ENCODE data around the gene SLAMF9.

The SLAMF9 gene

GRCh38 chr1:159946242-159947187 lies 7.5 kb downstream of the SLAMF9 start:
- DNase-seq (ENCODE audit: low read depth, low spot score) = no peak

DNA sequence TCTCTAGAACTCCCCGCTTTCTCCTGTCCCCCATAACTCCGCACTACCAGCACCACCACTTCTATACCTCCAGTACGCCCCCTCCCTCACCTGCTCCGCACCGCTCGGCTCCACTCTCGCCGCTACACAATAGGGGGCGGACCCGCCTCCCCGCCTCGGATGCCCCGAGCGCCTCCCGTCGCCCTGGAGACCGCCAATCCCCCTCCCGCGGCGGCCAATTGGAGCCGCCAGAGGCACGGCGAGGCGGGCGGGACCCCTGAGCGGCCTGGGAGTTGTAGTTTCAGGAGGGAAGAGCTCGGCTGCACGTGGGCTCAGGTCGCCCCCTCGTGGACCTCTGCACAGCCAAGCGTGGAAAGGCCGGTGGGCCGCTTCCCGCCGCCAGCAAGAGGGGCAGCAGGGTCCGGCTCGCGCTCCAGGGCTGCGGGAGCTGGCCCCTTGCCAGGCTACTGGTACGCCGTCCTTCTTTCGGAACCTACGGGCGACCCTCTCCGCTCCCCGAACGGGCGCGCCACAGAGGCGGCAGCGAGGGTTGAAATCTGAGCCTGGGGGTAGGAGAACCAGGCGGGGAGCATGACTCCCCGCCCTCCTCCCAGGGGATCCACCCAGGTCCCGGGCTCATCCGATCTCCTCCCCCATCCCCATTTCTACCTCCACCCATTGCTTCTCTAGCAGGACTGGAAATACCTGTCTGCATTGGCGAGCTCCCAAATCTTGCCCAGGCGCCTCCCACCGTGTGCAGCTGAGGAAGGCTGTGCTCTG lies 8.4 kb downstream of the SLAMF9 start, which contains the start of gene IGSF9:
Gene IGSF9, minus strand, starts transcription at position 131 of the 759 bp plus-strand sequence. CDS start 2,159 bp downstream, outside the sequence.
- peak; percentile 82 for DNase-seq (ENCODE audit: low read depth, low spot score)

- no peak for DNase-seq (ENCODE audit: low read depth, low spot score)
Observed at GRCh38 chr1:159944623-159945455, 9.2 kb downstream of the SLAMF9 start.

DNA sequence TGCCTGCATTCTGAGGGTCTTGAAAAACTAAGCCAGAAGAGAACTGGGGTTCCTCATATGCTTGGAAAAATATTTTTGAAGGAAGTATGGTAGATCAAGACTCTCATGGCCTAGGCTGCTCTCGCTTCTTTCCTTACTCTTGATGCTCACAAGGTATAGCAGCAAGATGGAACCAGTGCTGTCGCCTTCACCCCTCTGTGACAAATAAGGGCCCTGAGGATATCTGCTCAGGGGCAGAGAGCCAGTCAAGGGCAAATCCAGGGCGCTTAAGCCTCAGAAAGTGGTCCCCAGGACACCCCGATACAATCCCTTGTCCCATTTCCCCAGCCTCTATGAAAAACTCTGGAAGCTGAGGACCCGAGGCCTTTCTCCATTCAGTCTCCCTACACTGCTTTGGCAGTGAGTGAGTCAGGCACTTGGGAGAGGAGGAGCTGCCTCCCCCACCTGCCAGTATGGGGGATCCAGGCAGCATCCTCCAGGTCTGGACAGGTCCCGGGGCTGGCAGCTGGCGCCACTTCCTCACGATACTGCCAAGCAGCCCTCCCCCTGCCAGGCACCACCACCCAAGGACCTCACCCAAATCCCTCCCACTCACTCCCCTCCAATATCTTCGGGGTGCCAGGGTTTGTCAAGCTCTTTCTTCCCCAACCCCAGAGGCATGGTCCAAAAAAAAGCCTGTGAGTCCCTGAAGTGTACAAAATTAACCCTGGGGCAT lies 10.0 kb downstream of the SLAMF9 start:
- no peak for DNase-seq (ENCODE audit: low read depth, low spot score)

- no peak for DNase-seq (ENCODE audit: low read depth, low spot score)
Observed at GRCh38 chr1:159943278-159943640, 10.8 kb downstream of the SLAMF9 start.

- no peak for DNase-seq (ENCODE audit: low read depth, low spot score)
Observed at GRCh38 chr1:159942632-159943277, 11.3 kb downstream of the SLAMF9 start.

GRCh38 chr1:159941591-159942560 lies 12.2 kb downstream of the SLAMF9 start:
- DNase-seq (ENCODE audit: low read depth, low spot score) = no peak

DNA sequence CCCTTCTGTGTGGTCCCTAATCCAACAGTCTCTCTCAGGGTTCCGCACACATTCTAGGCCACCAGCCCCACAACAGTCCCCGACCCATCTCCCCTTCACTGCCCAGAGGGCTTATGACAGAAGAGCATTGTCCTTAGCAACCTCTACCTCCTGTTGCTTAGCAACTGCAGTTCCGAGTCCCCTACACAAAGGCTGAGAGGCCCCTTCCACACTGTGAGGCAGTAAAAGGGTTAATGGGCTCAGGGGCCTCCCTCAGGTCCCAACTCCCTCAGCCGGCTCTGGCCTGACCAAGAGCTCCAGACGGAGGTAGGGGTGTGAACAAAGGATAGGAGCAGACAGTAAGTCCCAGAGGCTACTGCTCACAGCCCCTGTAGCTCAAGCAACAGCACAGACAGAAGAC lies 12.9 kb downstream of the SLAMF9 start:
- no peak for DNase-seq (ENCODE audit: low read depth, low spot score)

DNA sequence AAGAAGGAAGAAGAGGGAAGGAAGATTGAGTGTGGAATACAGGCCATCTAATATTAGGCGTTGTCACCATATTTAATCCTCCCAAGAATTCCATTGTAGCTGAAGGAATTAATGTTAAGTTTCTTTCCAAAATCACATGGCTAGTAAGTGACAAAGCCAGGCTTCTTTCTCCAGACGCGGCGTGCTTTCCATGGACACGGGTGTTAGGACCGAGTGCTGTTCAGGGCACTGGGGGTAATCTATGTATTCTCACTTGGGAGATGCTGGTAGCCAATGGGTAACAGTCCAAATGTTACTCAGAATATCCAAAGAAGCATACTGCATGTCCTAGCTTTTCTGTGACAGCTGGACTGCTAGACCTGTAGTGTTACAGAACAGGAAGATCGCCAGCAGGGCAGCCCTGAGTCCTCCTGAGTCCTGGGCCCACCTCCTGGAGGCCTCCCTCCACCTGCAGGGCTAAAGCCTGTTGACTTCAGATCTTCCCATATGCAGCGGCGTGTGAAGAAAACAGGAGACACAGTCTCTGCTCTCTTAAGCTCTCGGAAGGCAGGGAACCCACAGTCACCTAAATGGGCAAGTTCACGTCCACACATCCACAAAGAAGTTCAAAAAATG lies 13.9 kb downstream of the SLAMF9 start:
- no peak for DNase-seq (ENCODE audit: low read depth, low spot score)

DNA sequence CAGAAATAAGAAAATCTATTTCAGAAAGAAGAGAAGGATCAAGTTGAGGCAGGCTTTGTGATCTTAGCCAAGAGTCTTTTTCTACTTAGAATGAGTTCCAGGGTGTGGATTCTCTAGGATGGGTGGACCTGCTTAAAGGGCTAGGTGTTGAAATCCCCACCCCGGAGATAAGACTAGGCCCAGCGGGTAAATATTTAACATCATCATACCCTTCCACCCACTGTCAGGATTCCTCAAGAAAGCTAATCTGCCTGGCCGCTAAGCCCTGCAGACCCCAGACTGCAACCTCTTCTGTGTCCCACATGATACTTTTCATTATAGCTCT lies 14.4 kb downstream of the SLAMF9 start:
- DNase-seq (ENCODE audit: low read depth, low spot score) = no peak

- no peak for DNase-seq (ENCODE audit: low read depth, low spot score)
Observed at GRCh38 chr1:159938905-159939677, 14.9 kb downstream of the SLAMF9 start.

DNA sequence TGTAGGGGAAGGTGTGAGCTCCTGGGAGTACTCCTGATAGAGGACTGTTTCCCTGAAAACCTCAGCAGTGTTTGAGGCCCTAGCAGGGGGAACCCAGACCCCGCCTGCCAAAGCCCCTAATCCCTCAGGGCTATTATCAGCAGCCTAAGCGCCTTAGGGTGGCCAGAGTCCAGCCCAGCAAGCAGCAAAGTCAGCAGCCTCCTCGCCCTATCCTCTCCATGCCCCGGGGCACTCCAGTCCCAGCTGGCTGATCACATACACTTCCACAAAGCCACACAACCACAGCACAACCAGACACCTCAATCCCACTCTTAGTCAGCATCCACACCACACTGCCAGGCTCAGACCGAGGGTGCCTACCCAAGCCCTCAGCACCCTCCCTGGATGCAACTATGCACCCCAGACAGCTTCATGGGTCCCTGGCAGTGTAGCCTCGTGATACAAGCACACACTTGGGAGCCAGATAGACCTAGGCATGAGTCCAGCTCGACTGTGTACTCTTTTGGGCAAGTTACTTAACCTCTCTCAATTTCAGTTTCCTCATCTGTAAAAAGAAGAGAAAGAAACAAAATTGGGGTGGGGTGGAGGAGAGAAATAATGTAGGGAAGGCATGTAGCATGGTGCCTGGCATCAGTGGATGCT lies 15.7 kb downstream of the SLAMF9 start:
- DNase-seq (ENCODE audit: low read depth, low spot score) = no peak

DNA sequence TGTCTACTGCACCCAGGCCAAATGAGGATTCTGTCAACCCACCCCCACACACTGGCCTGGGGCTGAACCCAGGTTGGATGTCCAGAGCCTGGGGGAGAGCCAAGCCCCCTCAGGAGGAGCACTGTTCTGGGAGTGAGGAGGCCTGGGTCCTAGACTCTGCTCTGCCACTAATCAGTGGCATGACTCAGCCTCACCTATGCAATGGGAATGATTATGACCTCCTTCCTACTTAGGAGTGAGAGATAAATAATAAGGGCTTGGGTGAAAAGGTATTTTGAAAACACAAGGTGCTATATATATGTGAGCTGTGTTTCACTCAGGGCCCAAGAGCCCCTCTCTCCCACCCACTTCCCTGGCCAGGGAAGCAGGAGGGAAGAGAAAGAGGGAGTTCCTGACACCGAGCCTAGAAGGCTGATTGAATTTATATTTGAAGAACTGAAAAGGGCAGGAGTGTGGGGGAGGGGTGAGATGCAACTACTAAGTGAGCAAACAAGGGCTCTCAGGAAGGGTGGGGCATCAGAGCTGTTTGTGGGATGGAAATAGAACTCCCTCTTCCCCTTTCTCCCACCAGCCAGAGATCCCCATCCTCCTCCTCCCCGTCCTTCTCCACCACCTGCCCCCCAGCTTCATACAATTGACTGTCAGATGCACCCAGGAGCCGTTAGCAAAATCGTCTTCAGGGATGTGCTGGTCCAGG lies 16.8 kb downstream of the SLAMF9 start:
- DNase-seq (ENCODE audit: low read depth, low spot score) = no peak

- DNase-seq (ENCODE audit: low read depth, low spot score) = peak; percentile 64
Observed at GRCh38 chr1:159936273-159936904, 17.6 kb downstream of the SLAMF9 start.

DNA sequence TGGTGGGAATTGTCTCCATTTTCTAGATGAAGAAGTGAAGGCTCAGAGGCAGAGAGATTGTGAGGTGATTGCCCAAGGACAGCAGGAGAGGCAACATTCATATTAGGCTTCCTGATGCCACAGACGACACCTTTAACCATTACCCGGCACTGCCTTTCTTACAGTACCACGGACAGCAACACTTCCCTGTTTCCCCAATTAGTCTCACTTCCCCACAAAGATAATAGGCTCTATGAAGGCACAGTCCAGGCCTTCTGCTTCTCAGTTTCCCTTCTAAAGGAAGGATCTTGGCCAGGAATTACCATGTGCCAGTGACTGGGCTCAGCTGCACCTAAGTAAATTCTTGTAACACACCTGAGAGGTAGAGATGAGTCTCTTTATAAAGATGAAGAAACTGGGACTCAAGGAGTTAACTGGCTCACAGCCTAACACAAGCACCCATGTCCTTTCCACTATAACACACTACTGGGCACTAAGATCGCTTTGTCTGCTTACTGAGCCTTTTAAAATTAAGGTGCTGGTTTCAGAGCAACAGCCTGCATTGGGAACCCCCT lies 18.2 kb downstream of the SLAMF9 start:
- DNase-seq (ENCODE audit: low read depth, low spot score) = no peak

GRCh38 chr1:159935305-159935704 lies 18.7 kb downstream of the SLAMF9 start:
- no peak for DNase-seq (ENCODE audit: low read depth, low spot score)
